Gastrocnemius medialis (tissue), 4 donors: Measurements from ENCODE around the gene SIL1. TPM values are rescaled to one million over a fixed set of nuclear protein-coding genes. Genes with fewer than 3 reads are reported as not detected.

Source experiments
- ATAC-seq, 2 donors: fragments of 150-250 bp; one replicate each; pipeline ENCODE4 v1.9.1; 2016
- DNase-seq, 2 donors: peaks; one replicate each; pipeline ENCODE4 v3.0.0-alpha.2; 2019
- H3K27ac ChIP-seq, 4 donors: fragments of 200-600 bp; sonication (generic); 1 replicate in 1 of 4; 2 replicates in 3 of 4; pipeline ENCODE4 v1.5.1; 2016 to 2018; ENCODE audit warnings: mild to moderate bottlenecking in 2 of 4, moderate library complexity in 1 of 4
- H3K27me3 ChIP-seq, 3 donors: fragments of 200-600 bp; sonication (generic) in 2 of 3; 1 replicate in 1 of 3; 2 replicates in 2 of 3; pipeline versions ENCODE4 v1.5.1 to v1.6.0; 2016 to 2019; ENCODE audit warnings: mild to moderate bottlenecking in 1 of 3, moderate library complexity in 1 of 3
- H3K36me3 ChIP-seq, 2 donors: fragments of 200-600 bp; sonication (generic) in 1 of 2; one replicate each; pipeline ENCODE4 v1.5.1; 2017 to 2018
- H3K4me1 ChIP-seq, 2 donors: fragments of 200-600 bp; sonication (generic) in 1 of 2; one replicate each; pipeline ENCODE4 v1.5.1; 2016 to 2017; ENCODE audit warnings: mild to moderate bottlenecking in 2 of 2
- H3K4me3 ChIP-seq, 4 donors: fragments of 200-600 bp; sonication (generic) in 3 of 4; 1 replicate in 1 of 4; 2 replicates in 3 of 4; pipeline ENCODE4 v1.5.1; 2016 to 2019; ENCODE audit warnings: mild to moderate bottlenecking in 2 of 4
- H3K9me3 ChIP-seq, 3 donors: fragments of 200-600 bp; sonication (generic) in 2 of 3; 1 replicate in 1 of 3; 2 replicates in 2 of 3; pipeline ENCODE4 v1.5.1; 2016 to 2019
- POLR2A ChIP-seq, 2 donors: fragments of 450-650 bp; IDR thresholded peaks; one replicate each; pipeline ENCODE4 v1.6.1; 2017; ENCODE audit warnings: antibody characterized with exemption in 2 of 2, mild to moderate bottlenecking in 2 of 2, moderate library complexity in 2 of 2
- in situ Hi-C, 4 donors: fragments of 200-750 bp; cut with MboI; loops; one replicate each; pipeline versions ENCODE4 v1.15.0 to v1.8.0; 2017; ENCODE audit warnings: low sequenced_read_pairs in 4 of 4
- intact Hi-C: fragments of 100-400 bp; cut with DNase I; formaldehyde crosslinking; loops from one replicate; pipeline ENCODE4 v1.15.1; 2023; ENCODE audit warnings: low total_unique reads
- total RNA-seq, 4 donors: library from RNA; depleted of rRNA; stranded (reverse); fragments of >200 nt; gene quantifications; one replicate each; pipeline versions ENCODE4 v1.1.0 to v1.2.3, GENCODE V29; 2016
- TF ChIP-seq, protein P1 (sequence below), 5 experiments: fragments of 450-650 bp in 3 of 5; fragments of 200-600 bp in 2 of 5; sonication (generic) in 2 of 5; IDR thresholded peaks in 4 of 5; conservative IDR thresholded peaks in 1 of 5; 1 replicate in 4 of 5; 2 replicates in 1 of 5; pipeline ENCODE4 v1.5.1; 2016 to 2019; ENCODE audit warnings: antibody characterized with exemption in 5 of 5, mild to moderate bottlenecking in 3 of 5, moderate library complexity in 3 of 5

Gene SIL1
- total RNA-seq, 4 donors from 2014 or later: 36.6 to 52.6 (median 48.2) TPM

DNA sequence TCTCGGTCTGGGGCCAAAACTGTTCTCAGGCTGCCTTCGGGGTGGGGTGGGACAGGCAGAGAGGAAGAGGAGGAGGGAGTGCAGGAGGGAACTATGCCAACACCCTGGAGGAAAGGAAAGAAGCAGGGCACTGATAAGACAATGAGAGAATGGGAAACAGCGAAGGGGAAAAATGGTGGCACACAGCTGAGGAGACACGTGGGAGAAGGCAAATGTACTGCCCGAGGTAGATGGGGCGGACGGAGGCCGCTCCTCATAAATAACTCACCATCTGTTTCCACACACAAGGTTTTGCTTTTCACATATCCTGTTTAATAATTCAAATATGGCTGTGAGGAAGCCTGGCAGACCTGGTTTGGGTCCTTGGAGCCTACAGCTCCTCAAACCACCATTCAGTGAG lies 174.9 kb downstream of the SIL1 start:
- no peak for ATAC-seq
- peaks cover 0 to 22% of the 10 kb centered on the region in 2 donors for H3K36me3 ChIP-seq
- H3K27me3 ChIP-seq: no peaks in the 10 kb centered on the region
- no peak for TF ChIP-seq POLR2A (IDR thresholded peaks at IDR 0.05)
- TF ChIP-seq, protein P1, sequence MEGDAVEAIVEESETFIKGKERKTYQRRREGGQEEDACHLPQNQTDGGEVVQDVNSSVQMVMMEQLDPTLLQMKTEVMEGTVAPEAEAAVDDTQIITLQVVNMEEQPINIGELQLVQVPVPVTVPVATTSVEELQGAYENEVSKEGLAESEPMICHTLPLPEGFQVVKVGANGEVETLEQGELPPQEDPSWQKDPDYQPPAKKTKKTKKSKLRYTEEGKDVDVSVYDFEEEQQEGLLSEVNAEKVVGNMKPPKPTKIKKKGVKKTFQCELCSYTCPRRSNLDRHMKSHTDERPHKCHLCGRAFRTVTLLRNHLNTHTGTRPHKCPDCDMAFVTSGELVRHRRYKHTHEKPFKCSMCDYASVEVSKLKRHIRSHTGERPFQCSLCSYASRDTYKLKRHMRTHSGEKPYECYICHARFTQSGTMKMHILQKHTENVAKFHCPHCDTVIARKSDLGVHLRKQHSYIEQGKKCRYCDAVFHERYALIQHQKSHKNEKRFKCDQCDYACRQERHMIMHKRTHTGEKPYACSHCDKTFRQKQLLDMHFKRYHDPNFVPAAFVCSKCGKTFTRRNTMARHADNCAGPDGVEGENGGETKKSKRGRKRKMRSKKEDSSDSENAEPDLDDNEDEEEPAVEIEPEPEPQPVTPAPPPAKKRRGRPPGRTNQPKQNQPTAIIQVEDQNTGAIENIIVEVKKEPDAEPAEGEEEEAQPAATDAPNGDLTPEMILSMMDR (IDR thresholded peaks at IDR 0.05 in 4 of 5, conservative IDR thresholded peaks at IDR 0.05 in 1 of 5): no peak
- no peak overlapping the region for H3K4me3 ChIP-seq
- H3K27ac ChIP-seq: no peak overlapping the region
- DNase-seq: no peak
- no peaks in the 10 kb centered on the region for H3K9me3 ChIP-seq
- H3K4me1 ChIP-seq: peaks cover 0 to 4% of the 10 kb centered on the region in 2 donors
- intact Hi-C loops: no loop called here
- in situ Hi-C loops: no loop called here

DNA sequence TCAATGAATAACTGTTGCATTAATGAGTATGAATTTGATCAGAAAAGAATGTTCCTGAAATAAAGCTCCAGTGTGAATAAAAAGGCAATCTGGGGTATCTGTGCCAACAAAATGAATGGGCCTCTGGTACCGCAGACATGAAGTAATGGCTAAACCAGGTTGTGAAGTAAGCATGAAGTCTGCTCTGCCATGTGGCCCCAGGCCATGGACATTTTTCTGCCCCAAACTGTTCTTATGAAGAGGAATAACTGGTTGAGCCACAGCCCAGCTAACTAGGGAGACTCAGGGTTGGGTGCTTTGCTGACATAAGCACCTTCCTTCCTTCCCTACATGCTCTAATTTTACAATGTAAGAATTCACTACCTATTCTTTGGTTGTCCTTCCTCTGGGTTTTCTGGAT lies 175.6 kb downstream of the SIL1 start:
- H3K9me3 ChIP-seq: no peaks in the 10 kb centered on the region
- intact Hi-C loops: no loop called here
- peak in 1 of 2 donors; percentile 44 for ATAC-seq
- H3K27me3 ChIP-seq: no peaks in the 10 kb centered on the region
- no peak for DNase-seq
- peaks cover 0 to 25% of the 10 kb centered on the region in 2 donors for H3K36me3 ChIP-seq
- H3K27ac ChIP-seq: no peak overlapping the region
- TF ChIP-seq, protein P1 (IDR thresholded peaks at IDR 0.05 in 4 of 5, conservative IDR thresholded peaks at IDR 0.05 in 1 of 5): no peak
- no peak for TF ChIP-seq POLR2A (IDR thresholded peaks at IDR 0.05)
- in situ Hi-C loops: no loop called here
- H3K4me1 ChIP-seq: no peaks in the 10 kb centered on the region
- H3K4me3 ChIP-seq: no peak overlapping the region

DNA sequence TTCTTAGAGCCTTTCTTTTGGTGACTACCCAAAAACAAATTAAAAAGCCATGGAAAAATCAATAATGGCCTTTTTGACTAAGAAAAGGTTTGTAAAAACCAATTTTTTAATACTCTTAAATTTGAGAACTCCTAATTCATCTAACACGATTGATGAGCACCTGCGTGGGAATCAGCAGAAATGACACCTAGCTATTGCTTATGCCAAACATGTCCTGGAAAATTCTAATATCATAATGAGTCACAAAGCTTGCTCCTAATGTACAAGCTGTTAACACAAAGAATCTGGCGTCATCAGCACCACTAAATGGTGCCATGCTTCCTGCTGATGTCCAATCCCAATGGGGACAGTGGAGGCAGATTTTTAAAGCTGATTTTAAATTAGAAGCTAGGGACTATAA lies 176.8 kb downstream of the SIL1 start:
- Histone ChIP-seq H3K27me3 (no peaks in the 10 kb centered on the region), H3K4me3 (no peak overlapping the region), H3K4me1 (no peaks in the 10 kb centered on the region), H3K27ac (no peak overlapping the region), H3K36me3 (peaks cover 0 to 25% of the 10 kb centered on the region in 2 donors), H3K9me3 (no peaks in the 10 kb centered on the region)
- in situ Hi-C loops: no loop called here
- intact Hi-C loops: no loop called here
- TF ChIP-seq, protein P1 (IDR thresholded peaks at IDR 0.05 in 4 of 5, conservative IDR thresholded peaks at IDR 0.05 in 1 of 5): no peak
- TF ChIP-seq POLR2A (IDR thresholded peaks at IDR 0.05): no peak
- DNase-seq (no peak), ATAC-seq (no peak)

DNA sequence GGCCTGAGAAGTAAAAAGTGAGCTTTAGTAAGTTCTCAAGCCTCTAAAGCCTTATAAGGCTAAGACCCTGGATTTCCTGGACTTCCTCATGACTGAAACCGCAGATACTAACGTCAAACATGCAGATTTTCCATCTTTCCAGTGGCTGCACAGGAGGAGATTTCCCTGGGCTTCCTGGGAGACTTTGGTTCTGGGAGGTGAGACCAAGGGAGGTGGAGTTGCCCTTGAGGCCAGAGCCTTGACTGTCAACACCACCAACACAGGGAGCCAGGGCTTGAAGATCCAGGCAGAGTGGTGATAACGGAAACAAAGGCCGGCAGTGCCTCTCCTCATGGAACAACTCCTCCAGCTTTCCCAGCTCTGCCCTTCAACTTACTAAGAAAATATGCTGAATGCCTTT lies 178.3 kb downstream of the SIL1 start:
- DNase-seq (no peak), ATAC-seq (no peak)
- H3K36me3 ChIP-seq: peaks cover 0 to 28% of the 10 kb centered on the region in 2 donors
- intact Hi-C loops (no loop called here), in situ Hi-C loops (no loop called here)
- H3K27ac ChIP-seq: no peak overlapping the region
- no peaks in the 10 kb centered on the region for H3K9me3 ChIP-seq
- no peak for TF ChIP-seq POLR2A (IDR thresholded peaks at IDR 0.05)
- TF ChIP-seq, protein P1 (IDR thresholded peaks at IDR 0.05 in 4 of 5, conservative IDR thresholded peaks at IDR 0.05 in 1 of 5): no peak
- no peak overlapping the region for H3K4me3 ChIP-seq
- H3K27me3 ChIP-seq: no peaks in the 10 kb centered on the region
- no peaks in the 10 kb centered on the region for H3K4me1 ChIP-seq

DNA sequence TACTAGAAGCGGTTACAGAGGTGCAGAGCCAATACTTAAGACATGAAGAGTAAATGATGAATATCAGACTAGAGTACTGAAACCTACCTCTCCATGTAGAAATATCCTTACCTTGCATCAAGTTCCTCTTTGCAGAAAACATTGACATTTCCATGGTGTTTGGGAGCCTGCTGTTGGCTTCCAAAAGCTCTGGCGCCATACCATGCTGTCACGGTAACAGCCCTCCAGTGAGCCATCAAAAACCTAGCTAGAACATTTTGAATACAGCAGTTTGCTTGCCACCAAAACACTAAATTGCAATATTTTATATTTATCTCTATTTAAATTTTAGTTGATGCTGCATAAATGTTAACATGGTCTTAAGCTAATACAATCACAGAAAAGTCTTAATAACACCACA lies 179.0 kb downstream of the SIL1 start:
- no peaks in the 10 kb centered on the region for H3K9me3 ChIP-seq
- H3K36me3 ChIP-seq: peaks cover 0 to 28% of the 10 kb centered on the region in 2 donors
- no peaks in the 10 kb centered on the region for H3K27me3 ChIP-seq
- no peak overlapping the region for H3K4me3 ChIP-seq
- intact Hi-C loops (no loop called here), in situ Hi-C loops (no loop called here)
- no peak for TF ChIP-seq POLR2A (IDR thresholded peaks at IDR 0.05)
- TF ChIP-seq, protein P1 (IDR thresholded peaks at IDR 0.05 in 4 of 5, conservative IDR thresholded peaks at IDR 0.05 in 1 of 5): no peak
- ATAC-seq: no peak
- no peak overlapping the region for H3K27ac ChIP-seq
- no peaks in the 10 kb centered on the region for H3K4me1 ChIP-seq
- no peak for DNase-seq
